ENCODE measurements around the gene KRTAP4-5.

DNA sequence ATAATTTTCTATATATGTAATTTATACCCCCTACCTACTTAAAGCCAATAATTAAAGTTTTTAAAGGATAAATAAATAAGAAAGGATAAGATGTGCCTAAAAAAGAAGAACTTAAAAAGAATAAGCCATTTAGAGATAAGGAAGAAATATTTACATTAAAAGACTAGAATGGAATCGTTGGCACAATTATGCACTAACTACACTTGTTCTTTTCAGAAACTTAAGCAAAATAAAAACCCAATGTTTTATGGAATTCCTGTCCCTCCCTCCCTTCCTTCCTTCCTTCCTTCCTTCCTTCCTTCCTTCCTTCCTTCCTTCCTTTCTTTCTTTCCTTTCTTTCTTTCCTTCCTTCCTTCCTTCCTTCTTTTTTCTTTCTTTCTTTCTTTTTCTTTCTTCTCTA lies 4.8 kb downstream of the KRTAP4-5 start:
- no peak for TF ChIP-seq EZH2 (IDR thresholded peaks at IDR 0.05; ENCODE audit: insufficient read depth, poor library complexity, severe bottlenecking)
- no peak for TF ChIP-seq EZH2phosphoT487 (IDR thresholded peaks at IDR 0.05; ENCODE audit: insufficient read depth, low read depth)

All from GM23248 (cell line).